GM13977 (cell line): ENCODE results near the gene ADAMTS14.

Experiments
- DNase-seq: peaks from one replicate; pipeline ENCODE4 v3.0.0; 2012; ENCODE audit warnings: low spot score
- in situ Hi-C: fragments of 300-500 bp; cut with MboI; formaldehyde crosslinking; loops from one replicate; pipeline ENCODE4 v1.12.0; 2022; ENCODE audit warnings: low sequenced_read_pairs, low pct_unique_long_range_greater_than_20kb, mixed read lengths, inconsistent platforms; ENCODE audit not compliant: unreplicated experiment
- TF ChIP-seq, protein P1 (sequence below): IDR thresholded peaks from 2 replicates; pipeline ENCODE4 v1.5.1; 2012; ENCODE audit warnings: mild to moderate bottlenecking, control low read depth; ENCODE audit not compliant: insufficient read depth; ENCODE audit errors: extremely low read depth, missing control alignments

ADAMTS14 gene

DNA sequence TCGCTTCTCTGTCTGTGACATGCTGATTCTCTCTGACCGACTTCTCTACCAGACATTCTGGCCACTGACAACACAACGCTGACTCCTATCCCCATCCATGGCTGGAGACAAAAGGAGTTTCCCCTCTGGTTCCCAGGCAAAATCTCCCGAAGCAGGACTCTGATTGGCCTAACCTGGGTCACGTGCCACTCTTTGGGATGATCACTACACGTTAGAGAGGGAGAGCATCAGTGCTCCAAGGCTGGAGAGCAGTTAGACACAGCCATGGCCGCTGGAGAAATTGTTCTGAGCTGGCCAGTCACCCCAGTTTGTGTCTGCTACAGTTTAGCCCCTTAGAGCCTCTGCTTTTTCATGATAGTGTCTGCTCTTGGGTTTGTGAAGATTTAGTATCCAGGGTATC lies 38.9 kb downstream of the ADAMTS14 start:
- TF ChIP-seq, protein P1, sequence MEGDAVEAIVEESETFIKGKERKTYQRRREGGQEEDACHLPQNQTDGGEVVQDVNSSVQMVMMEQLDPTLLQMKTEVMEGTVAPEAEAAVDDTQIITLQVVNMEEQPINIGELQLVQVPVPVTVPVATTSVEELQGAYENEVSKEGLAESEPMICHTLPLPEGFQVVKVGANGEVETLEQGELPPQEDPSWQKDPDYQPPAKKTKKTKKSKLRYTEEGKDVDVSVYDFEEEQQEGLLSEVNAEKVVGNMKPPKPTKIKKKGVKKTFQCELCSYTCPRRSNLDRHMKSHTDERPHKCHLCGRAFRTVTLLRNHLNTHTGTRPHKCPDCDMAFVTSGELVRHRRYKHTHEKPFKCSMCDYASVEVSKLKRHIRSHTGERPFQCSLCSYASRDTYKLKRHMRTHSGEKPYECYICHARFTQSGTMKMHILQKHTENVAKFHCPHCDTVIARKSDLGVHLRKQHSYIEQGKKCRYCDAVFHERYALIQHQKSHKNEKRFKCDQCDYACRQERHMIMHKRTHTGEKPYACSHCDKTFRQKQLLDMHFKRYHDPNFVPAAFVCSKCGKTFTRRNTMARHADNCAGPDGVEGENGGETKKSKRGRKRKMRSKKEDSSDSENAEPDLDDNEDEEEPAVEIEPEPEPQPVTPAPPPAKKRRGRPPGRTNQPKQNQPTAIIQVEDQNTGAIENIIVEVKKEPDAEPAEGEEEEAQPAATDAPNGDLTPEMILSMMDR: no peak
- in situ Hi-C loops: no loop called here
- no peak for DNase-seq

DNA sequence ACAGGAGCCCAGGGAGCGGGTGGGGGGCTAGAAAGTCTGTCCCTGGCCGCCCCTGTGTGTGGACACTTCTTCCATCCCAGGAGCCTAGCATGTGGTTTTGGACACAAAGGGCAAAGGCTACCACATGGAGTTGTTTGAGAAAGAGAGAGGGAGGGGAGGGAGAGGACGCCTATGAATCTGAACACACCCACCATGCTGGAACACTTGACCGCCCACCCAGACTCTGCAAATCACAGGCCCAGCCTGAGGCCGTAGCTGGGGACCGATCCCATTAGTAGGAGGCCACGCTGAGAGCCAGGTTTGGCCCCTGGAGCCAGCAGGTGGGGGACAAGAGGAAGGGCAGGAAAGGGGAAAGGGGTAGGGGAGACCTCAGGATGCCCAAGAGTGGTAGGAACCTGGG lies 39.6 kb downstream of the ADAMTS14 start:
- DNase-seq: no peak
- TF ChIP-seq, protein P1: no peak
- in situ Hi-C loops: no loop called here

DNA sequence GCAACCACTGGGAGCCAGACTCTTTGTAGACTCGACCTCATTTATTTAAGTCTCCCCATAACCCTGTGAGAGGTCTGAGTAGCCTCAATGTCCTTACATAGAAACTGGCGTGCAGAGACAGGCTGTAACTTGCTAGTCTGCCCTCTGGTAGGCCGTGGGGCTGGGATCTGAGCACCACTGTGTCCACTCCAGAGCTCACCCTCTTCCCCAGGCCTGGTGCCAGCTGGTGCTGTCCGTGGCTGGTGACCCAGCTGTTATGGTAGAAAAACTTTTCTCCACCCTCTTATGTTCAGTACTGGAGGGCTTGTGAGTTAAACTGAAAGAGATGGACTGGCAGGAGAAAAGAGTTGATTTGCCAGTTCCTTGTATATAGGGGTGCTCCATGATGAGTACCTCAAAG lies 41.9 kb downstream of the ADAMTS14 start:
- no peak for DNase-seq
- in situ Hi-C loops: no loop called here
- TF ChIP-seq, protein P1: no peak

DNA sequence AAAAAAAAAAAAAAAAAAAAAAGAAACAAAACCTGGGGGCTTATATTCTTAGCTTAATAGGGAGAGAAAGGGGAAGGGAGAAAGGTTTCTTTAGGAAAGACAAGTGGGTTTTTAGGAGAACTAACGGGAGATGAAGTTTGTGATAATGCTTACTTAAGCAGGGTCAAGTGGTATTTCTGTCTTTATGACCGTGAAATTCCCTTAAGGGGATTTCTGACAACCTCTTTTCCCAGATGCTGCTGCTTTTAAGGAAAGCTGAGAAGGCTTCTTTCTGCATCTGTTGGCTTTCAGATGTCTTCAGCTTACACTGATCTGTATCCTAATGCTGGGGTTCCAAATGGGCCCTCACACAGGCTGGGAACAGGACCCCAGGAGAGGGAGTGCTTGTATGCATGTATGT lies 42.6 kb downstream of the ADAMTS14 start:
- TF ChIP-seq, protein P1: no peak
- in situ Hi-C loops: no loop called here
- no peak for DNase-seq

DNA sequence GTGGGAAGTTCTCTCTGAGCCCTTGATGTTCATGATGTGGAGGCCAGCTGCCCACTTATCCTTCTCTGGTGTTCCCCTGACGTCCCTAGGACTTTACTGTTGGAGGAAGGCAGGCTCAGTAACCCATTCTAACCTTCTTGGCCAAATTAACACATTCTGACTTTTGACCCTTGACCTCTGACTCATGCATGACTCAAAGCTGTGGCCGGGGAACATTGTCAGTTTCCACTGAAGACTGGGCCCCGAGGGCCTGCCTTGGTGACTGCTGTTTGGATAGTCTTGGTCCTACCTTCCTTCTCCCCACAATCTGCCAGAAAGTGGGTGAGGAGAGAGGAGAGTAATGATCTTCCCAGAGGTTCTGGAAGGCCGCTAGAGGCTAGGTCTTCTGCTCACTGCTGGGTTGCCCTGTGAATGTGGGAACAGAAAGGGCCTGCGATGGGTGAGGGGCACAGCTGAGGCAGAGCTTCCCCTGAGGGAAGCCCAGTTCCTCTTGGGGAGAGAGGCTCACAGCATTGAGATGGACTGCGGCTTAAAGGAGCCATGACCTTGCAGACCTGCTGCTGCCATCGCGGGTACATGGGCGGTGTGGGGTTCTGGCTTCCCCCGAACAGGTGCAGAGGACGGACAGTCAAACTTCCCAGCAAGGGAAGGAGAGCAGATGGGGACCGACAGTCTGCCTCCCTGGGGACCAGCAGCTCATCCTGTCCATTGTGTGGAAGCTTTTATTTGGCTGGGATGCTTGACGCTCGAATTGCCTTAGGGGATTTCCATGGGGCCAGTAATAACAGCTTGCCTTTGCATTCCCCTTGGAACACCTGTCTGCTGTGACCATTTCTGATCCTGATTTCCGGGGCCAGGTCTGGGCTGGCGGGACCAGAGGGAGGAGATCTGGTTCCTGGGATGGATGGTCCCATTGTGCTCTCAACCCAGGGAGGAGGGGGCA lies 43.8 kb downstream of the ADAMTS14 start:
- in situ Hi-C loops: no loop called here
- TF ChIP-seq, protein P1: no peak
- DNase-seq: no peak

DNA sequence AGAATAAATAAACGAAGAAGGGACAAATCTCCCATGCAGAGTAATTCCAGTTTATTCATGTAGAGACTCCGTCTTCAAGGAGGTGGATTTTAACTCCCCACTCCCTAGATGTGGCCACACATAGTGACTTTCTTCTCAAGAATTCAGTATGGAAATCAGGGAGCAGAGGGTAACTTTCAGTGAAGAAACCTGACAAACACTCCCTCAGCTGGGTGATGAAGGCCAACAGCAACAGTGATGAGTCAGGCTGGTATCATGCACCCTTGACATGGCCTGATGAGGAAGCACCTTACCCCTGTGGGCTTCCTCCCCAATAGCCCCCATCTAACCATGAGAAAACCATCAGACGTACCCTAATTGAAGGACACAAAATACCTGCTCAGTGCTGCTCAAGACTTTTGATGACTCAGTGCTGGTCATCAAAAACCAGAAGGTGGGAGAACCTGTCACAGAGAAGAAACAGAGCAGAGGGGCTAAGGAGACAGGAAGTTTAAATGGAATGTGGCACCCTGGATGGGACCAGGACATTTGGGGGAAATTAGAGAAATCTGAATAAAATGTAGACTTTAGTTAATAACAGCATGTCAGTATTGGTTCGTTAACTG lies 50.6 kb downstream of the ADAMTS14 start:
- TF ChIP-seq, protein P1: no peak
- DNase-seq: no peak
- in situ Hi-C loops: no loop called here
